WTC11 (cell line): ENCODE results near the gene VPS8. TPM values are rescaled to one million over a fixed set of nuclear protein-coding genes. Genes with fewer than 3 reads are reported as not detected.

Experiments used
- ATAC-seq: fragments of 200-7000 bp; cut with Tn5 transposase; 2 replicates; pipeline ENCODE4 v1.10.0; 2021; ENCODE audit warnings: mild to moderate bottlenecking, moderate library complexity
- CTCF ChIA-PET: fragments of 300-600 bp; sonication (Branson Sonifier 250); formaldehyde crosslinking; loops from one replicate; lab custom pipeline; 2021; ENCODE audit warnings: antibody characterized with exemption; lab: Charles Lee
- POLR2A ChIA-PET: fragments of 350-600 bp; sonication (Branson Sonifier 250); formaldehyde crosslinking; loops from one replicate; lab custom pipeline; 2021; ENCODE audit warnings: antibody characterized with exemption; lab: Charles Lee
- DNase-seq: peaks from one replicate; pipeline ENCODE4 v3.0.0; 2021; ENCODE audit warnings: low spot score
- H3K27ac Mint-ChIP-seq: 2 replicates; pipeline ENCODE4 v1.8.0; 2021; ENCODE audit warnings: mixed read lengths
- H3K27me3 Mint-ChIP-seq: 2 replicates; pipeline ENCODE4 v1.8.0; 2021; ENCODE audit warnings: low read depth, mild to moderate bottlenecking, moderate library complexity, mixed read lengths
- H3K36me3 Mint-ChIP-seq: 2 replicates; pipeline ENCODE4 v1.8.0; 2021; ENCODE audit warnings: mixed read lengths
- H3K4me1 Mint-ChIP-seq: 2 replicates; pipeline ENCODE4 v1.8.0; 2022; ENCODE audit warnings: mixed read lengths
- H3K4me3 Mint-ChIP-seq: 2 replicates; pipeline ENCODE4 v1.8.0; 2021; ENCODE audit warnings: mild to moderate bottlenecking, moderate library complexity, mixed read lengths
- H3K9me3 Mint-ChIP-seq: 2 replicates; pipeline ENCODE4 v1.8.0; 2021; ENCODE audit warnings: mixed read lengths
- ARID4B ChIP-seq: sonication (generic); formaldehyde crosslinking; IDR thresholded peaks from 2 replicates; pipeline ENCODE4 v1.8.0; 2023; ENCODE audit warnings: missing genetic modification reagents, mild to moderate bottlenecking, borderline replicate concordance
- ATF3 ChIP-seq: sonication (generic); formaldehyde crosslinking; conservative IDR thresholded peaks from 2 replicates; pipeline ENCODE4 v1.8.1; 2022; ENCODE audit warnings: mild to moderate bottlenecking, missing genetic modification reagents
- CREB1 ChIP-seq: sonication (generic); formaldehyde crosslinking; IDR thresholded peaks from 2 replicates; pipeline ENCODE4 v1.8.0; 2023; ENCODE audit warnings: mild to moderate bottlenecking, missing genetic modification reagents
- ESRRA ChIP-seq: sonication (generic); formaldehyde crosslinking; IDR thresholded peaks from 2 replicates; pipeline ENCODE4 v1.8.1; 2022; ENCODE audit warnings: mild to moderate bottlenecking, missing genetic modification reagents, borderline replicate concordance
- HMGA2 ChIP-seq: fragments of 250-450 bp; sonication (Bioruptor Pico); IDR thresholded peaks from 2 replicates; pipeline ENCODE4 v1.4.0; 2021; ENCODE audit warnings: mild to moderate bottlenecking, moderate library complexity
- IRF2 ChIP-seq: sonication (generic); formaldehyde crosslinking; IDR thresholded peaks from 2 replicates; pipeline ENCODE4 v1.8.0; 2022; ENCODE audit warnings: low read depth, missing genetic modification reagents, borderline replicate concordance
- NFE2L1 ChIP-seq: sonication (generic); formaldehyde crosslinking; IDR thresholded peaks from 2 replicates; pipeline ENCODE4 v1.8.1; 2023; ENCODE audit warnings: missing genetic modification reagents
- NR3C1 ChIP-seq: sonication (generic); formaldehyde crosslinking; conservative IDR thresholded peaks from 2 replicates; pipeline ENCODE4 v1.8.1; 2023; ENCODE audit warnings: low read depth, mild to moderate bottlenecking, missing genetic modification reagents
- PRRX2 ChIP-seq: fragments of 250-450 bp; sonication (Bioruptor Pico); IDR thresholded peaks from 2 replicates; pipeline ENCODE4 v1.8.0; 2021; ENCODE audit warnings: mild to moderate bottlenecking
- SMAD3 ChIP-seq: sonication (generic); formaldehyde crosslinking; IDR thresholded peaks from 2 replicates; pipeline ENCODE4 v1.8.0; 2022; ENCODE audit warnings: missing genetic modification reagents, mild to moderate bottlenecking, borderline replicate concordance
- SOX15 ChIP-seq: fragments of 250-450 bp; sonication (Bioruptor Pico); IDR thresholded peaks from 2 replicates; pipeline ENCODE4 v1.9.0; 2021; ENCODE audit warnings: mild to moderate bottlenecking
- ZBTB21 ChIP-seq: sonication (generic); formaldehyde crosslinking; IDR thresholded peaks from 2 replicates; pipeline ENCODE4 v1.8.1; 2023; ENCODE audit warnings: mild to moderate bottlenecking, missing genetic modification reagents, borderline replicate concordance
- ZNF121 ChIP-seq: sonication (generic); formaldehyde crosslinking; IDR thresholded peaks from 2 replicates; pipeline ENCODE4 v1.8.0; 2023; ENCODE audit warnings: missing genetic modification reagents
- ZNF281 ChIP-seq: sonication (generic); formaldehyde crosslinking; IDR thresholded peaks from 2 replicates; pipeline ENCODE4 v1.8.0; 2023; ENCODE audit warnings: mild to moderate bottlenecking, missing genetic modification reagents
- ZNF423 ChIP-seq: fragments of 250-450 bp; sonication (Bioruptor Pico); IDR thresholded peaks from 2 replicates; pipeline ENCODE4 v2.1.2; 2022; ENCODE audit warnings: mild to moderate bottlenecking, moderate library complexity
- ZNF425 ChIP-seq: fragments of 250-450 bp; sonication (Bioruptor Pico); conservative IDR thresholded peaks from 2 replicates; pipeline ENCODE4 v1.9.0; 2021; ENCODE audit warnings: mild to moderate bottlenecking
- ZNF532 ChIP-seq: fragments of 250-450 bp; sonication (Bioruptor Pico); IDR thresholded peaks from 2 replicates; pipeline ENCODE4 v1.9.0; 2021; ENCODE audit warnings: mild to moderate bottlenecking, borderline replicate concordance
- total RNA-seq: library from RNA; stranded (reverse); gene quantifications from 3 replicates; pipeline ENCODE4 v1.2.3, GENCODE V29; 2021

Gene VPS8
- total RNA-seq, 1 experiment from 2014 or later = 44.9 TPM

GRCh38 chr3:185066251-185066650 is 254.3 kb downstream of the VPS8 start (continued):
- TF ChIP-seq NFE2L1 (CRISPR knock-in tag) (no peak), ESRRA (no peak), CREB1 (CRISPR knock-in tag) (no peak), IRF2 (CRISPR knock-in tag) (no peak), SOX15 (CRISPR knock-in tag) (no peak), PRRX2 (no peak), HMGA2 (no peak)

- CTCF ChIA-PET = no interaction called here
These were observed 255.2 kb downstream of the VPS8 start for GRCh38 chr3:185067173-185067572.

More at GRCh38 chr3:185067173-185067572, 255.2 kb downstream of the VPS8 start:
- no peak for TF ChIP-seq ZNF532 (CRISPR knock-in tag)
- TF ChIP-seq NR3C1 (CRISPR knock-in tag) = no peak
- TF ChIP-seq ZNF425 (CRISPR knock-in tag) = no peak
- no peak for TF ChIP-seq ZNF121 (CRISPR knock-in tag)
- TF ChIP-seq ZBTB21 (CRISPR knock-in tag) = no peak
- no peak for TF ChIP-seq SMAD3 (CRISPR knock-in tag)
- TF ChIP-seq ATF3 (CRISPR knock-in tag) = no peak
- TF ChIP-seq ARID4B (CRISPR knock-in tag) = no peak
- TF ChIP-seq ZNF281 (CRISPR knock-in tag) = no peak
- no peak for TF ChIP-seq ZNF423 (CRISPR knock-in tag)
- Mint-ChIP-seq H3K4me1 (peaks cover 16% of the 10 kb centered on the region), H3K9me3 (peaks cover 4% of the 10 kb centered on the region; the same call in 1 of the 2 replicates), H3K27ac (no peak overlapping the region), H3K36me3 (no peaks in the 10 kb centered on the region), H3K4me3 (no peak overlapping the region), H3K27me3 (no peaks in the 10 kb centered on the region; the same call in 1 of the 2 replicates)
- POLR2A ChIA-PET = no interaction called here
- ATAC-seq (no peak), DNase-seq (no peak)
